ENCODE data around the gene SEMA4B.
"Not testable (repeated sequence)": the region's sequence is repeated elsewhere in the genome, so short reads cannot be mapped to it uniquely, and the experiment has no call there.

The SEMA4B gene

DNA sequence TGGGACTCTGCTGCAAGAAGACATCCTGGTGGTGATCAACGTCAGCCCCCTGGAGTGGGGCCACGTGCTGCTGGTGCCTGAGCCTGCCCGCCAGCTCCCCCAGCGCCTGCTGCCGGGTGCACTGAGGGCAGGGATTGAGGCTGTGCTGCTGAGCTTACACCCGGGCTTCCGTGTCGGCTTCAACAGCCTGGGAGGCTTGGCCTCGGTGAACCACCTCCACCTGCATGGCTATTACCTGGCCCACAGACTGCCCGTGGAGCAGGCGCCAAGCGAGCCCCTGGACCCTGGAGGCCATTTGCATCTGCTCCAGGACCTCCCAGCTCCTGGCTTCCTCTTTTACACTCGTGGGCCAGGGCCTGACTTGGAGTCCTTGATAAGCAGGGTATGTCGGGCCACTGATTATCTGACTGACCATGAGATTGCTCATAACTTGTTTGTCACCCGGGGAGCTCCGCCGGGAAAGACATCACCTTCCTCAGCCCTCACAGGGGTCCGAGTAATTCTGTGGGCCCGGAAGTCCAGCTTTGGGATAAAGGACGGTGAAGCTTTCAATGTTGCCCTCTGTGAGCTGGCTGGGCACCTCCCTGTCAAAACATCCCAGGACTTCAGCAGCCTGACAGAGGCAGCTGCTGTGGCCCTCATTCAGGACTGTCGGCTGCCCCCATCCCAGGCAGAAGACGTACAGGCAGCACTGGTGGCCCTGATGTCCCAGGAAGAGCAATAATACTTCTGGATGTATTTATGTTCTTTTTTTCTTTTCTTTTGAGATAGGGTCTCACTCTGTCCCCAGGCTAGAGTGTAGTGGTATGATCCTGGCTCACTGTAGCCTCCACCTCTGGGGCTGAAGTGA, 40.4 kb downstream of the SEMA4B start:
- DNase-seq: no peak

DNA sequence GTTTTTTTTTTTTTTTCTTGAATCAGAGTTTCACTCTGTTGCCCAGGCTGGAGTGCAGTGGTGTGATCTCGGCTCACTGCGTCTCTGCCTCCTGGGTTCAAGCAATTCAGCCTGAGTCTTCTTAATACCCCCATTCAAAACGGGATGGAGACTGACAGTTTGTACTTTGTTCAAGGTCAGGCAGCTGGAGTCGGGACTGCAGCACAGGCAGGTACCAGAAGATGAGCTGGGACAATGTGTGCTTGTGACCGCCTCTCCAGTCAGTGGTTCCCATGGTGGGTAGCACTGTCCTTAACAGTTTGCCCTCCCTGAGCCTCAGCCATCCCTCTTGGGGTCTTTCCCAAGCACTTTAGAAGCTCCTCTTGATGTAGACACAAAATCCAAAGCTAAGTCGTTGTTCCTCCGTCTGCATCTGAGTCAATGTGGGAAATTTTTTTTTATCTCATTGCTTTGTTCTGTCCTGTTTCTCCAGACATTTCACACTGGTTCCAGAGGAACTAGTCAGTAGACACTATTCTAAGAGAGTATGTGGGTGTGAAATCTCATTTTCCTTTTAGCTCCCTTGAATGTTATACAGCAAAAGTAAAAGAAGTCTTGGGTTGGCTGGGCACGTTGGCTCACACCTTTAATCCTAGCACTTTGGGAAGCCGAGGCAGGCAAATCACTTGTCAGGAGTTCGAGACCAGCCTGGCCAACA, 43.0 kb downstream of the SEMA4B start:
- DNase-seq: no peak
- intact Hi-C loops (cut with DNase I): no loop called here

More for the DNA sequence above, 40.4 kb downstream of the SEMA4B start:
- intact Hi-C loops (cut with DNase I): no loop called here

DNA sequence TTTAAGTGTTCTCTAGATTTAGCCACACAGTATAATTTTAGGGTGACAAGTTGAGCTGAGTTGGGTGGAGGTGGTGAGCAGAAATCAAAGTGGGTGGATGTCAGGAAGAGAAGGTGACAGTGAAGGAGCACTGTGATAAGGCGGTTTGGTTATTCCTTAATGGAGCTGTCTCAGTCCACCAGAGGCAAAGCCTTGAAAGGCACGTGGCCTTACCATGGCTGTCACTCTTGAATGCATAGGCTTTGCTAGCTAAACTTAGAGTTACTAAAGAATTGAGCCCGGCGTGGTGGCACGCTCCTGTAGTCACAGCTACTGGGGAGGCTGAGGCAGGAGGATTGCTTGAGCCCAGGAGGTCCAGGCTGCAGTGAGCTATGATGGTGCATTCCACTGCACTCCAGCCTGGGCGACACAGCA, 47.7 kb downstream of the SEMA4B start:
- peak in 3 of 10 donors; percentile 43 to 88 (median 79) for DNase-seq
- intact Hi-C loops (cut with DNase I): no loop called here

- intact Hi-C loops (cut with DNase I): no loop called here
Measured at GRCh38 chr15:90249203-90249863, 48.2 kb downstream of the SEMA4B start, which contains the start of gene TTLL13. Gene TTLL13, plus strand, starts transcription at chr15:90249556. Its CDS starts 1,075 bp downstream, at chr15:90250631.

GRCh38 chr15:90257776-90258175, 56.6 kb downstream of the SEMA4B start:
- intact Hi-C loops (cut with DNase I): no loop called here
- DNase-seq: peak in 1 of 10 donors; percentile 54

More at GRCh38 chr15:90249203-90249863, 48.2 kb downstream of the SEMA4B start, which contains the start of gene TTLL13:
- peak; percentile 70 to 98 (median 90) for DNase-seq

DNA sequence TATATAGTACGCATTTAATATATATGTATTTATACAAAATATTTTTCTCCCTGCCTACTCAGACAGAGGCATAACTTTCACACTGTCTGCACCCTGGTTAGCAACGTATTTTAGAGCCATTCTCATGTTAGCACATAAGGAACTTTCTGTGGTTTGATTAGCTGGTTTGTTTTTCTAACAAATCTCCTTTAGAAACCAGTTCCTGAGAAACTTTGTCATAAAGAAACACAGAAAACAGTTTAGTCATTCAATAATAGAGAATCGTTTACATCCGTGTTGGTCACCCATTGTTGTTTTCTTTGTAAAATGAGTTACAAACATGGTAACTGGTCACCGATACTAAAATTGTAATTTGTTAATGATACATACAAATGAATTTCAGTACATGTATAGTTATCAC, 58.4 kb downstream of the SEMA4B start:
- intact Hi-C loops (cut with DNase I): no loop called here
- no peak for DNase-seq

DNA sequence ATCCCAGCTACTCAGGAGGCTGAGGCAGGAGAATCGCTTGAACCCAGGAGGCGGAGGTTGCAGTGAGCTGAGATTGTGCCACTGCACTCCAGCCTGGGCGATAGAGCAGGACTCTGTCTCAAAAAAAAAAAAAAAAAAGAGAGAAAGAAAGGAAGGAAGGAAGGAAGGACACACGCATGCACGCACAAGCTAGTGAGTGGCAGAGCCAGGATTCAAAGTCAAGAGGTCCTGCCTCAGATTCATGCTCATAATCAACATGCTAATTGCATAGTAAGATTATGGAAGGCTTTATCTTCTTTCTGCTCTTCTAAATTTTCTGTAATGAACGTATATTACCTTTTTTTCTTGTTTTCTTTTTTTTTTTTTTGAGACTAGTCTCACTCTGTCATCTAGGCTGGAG, 59.6 kb downstream of the SEMA4B start:
- DNase-seq; intact Hi-C loops (cut with DNase I): not testable (repeated sequence)

DNA sequence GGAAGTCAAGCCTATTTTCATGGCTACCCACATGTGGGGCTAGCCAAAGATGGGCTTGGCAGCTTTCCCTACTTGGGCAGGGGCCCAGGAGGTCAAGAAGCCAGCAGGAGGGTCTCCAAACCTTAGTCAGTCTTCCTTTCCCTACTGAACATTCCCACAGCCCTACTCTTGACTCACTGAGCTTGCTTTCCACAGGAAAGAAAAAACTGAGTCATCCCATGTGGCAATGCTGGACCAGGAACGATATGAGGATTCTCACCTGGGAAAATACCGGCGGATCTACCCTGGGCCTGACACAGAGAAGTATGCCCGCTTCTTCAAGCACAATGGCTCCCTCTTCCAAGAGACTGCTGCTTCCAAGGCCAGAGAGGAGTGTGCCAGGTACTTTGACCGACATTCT, 60.7 kb downstream of the SEMA4B start:
- intact Hi-C loops (cut with DNase I): no loop called here
- DNase-seq: no peak

- no peak for DNase-seq
- intact Hi-C loops (cut with DNase I): no loop called here
Measured at GRCh38 chr15:90262426-90262825, 61.3 kb downstream of the SEMA4B start.

DNA sequence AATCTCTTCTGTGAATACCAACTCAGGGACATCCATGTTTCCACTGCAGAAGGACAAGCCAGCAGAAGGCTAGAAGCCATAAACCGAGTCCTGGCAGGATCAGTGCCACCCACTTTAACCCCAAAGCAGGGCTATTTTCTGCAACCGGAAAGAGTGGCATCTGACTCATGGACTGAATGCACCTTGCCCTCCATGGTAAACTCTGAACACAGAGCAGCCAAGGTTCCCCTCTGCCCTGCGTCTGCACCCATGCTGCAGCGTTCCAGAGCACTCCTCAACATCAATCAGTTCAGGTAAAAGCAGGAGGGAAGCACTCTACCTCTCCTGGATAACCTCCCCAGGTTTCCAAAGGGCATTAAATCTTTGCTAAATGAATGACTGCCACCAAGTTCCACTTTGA, 63.5 kb downstream of the SEMA4B start:
- no peak for DNase-seq

GRCh38 chr15:90265271-90266060, 64.3 kb downstream of the SEMA4B start, which contains the start of gene NGRN:
Gene NGRN, plus strand, starts transcription at chr15:90265672. Its CDS starts 41 bp downstream, at chr15:90265713.
- intact Hi-C loops (cut with DNase I): loop anchor here (5.0 kb wide), 1 partner anchor 33 kb away; the partner anchor contains the start of genes CIB1 and GDPGP1
- peak; percentile 92 to 99 (median 95) for DNase-seq

More for the DNA sequence above, 63.5 kb downstream of the SEMA4B start:
- intact Hi-C loops (cut with DNase I): loop anchor here (5.0 kb wide), 1 partner anchor 32 kb away; the partner anchor contains the start of genes CIB1 and GDPGP1

DNA sequence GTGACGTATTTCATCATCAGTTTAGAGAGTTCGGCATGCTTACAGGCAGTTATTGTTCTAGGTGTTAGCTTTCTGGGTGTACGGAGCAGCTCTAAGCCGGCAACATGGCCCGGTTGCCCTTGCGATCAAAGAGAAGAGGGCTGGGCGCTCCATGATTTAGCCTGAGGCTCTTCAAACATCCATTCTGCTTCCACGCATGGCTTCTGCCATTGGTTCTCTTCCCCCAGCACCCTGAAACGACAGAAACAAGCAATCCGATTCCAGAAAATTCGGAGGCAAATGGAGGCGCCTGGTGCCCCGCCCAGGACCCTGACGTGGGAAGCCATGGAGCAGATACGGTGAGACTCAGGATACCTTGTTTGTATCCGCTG, 64.9 kb downstream of the SEMA4B start:
- DNase-seq: peak in 2 of 10 donors; percentile 29 to 89
- intact Hi-C loops (cut with DNase I): loop anchor here (5.0 kb wide), 1 partner anchor 34 kb away; the partner anchor contains the start of genes CIB1 and GDPGP1

GRCh38 chr15:90266485-90266884, 65.4 kb downstream of the SEMA4B start:
- intact Hi-C loops (cut with DNase I): loop anchor here (5.0 kb wide), 1 partner anchor 34 kb away; the partner anchor contains the start of genes CIB1 and GDPGP1
- no peak for DNase-seq

- intact Hi-C loops (cut with DNase I): loop anchor here (5.0 kb wide), 1 partner anchor 36 kb away; the partner anchor contains the start of genes CIB1 and GDPGP1
- DNase-seq: no peak
Measured at GRCh38 chr15:90268415-90268814, 67.3 kb downstream of the SEMA4B start.

GRCh38 chr15:90270502-90271150, 69.5 kb downstream of the SEMA4B start:
- DNase-seq: no peak
- intact Hi-C loops (cut with DNase I): no loop called here

DNA sequence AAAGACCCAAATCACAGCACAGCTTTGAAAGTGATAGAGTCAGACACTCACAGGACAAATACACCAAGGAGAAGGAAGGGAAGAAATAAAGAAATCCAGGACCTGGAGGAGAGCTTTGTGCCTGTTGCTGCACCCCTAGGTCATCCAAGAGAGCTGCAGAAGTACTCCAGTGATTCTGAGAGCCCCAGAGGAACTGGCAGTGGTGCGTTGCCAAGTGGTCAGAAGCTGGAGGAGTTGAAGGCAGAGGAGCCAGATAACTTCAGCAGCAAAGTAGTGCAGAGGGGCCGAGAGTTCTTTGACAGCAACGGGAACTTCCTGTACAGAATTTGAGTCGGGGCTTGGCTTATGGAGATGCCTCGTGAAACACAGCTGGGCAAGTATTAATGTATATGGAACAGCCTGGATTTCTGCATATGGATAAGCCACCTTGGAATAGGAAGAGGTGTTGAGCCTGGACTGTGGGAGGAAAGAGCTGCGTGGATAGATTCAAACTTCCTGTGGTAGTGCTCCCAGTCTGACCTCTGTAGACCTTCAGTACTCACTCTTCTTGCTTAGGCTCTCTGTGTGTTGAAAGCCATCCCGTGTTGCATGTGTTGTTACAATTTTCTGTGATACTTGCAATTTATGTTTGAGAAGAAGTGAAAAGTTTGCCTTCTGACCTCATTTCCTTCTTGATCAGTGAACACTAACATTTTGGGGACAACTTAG, 70.5 kb downstream of the SEMA4B start:
- intact Hi-C loops (cut with DNase I): no loop called here
- no peak for DNase-seq

- DNase-seq; intact Hi-C loops (cut with DNase I): not testable (repeated sequence)
Measured at GRCh38 chr15:90278467-90278866, 77.3 kb downstream of the SEMA4B start.

Measured in posterior cingulate gyrus (tissue), 11 donors.